Naive thymus-derived CD8-positive, alpha-beta T cell (primary cell): ENCODE results near the gene CHST14. TPM values are rescaled to one million over a fixed set of nuclear protein-coding genes. Genes with fewer than 3 reads are reported as not detected.

Experiments
- ATAC-seq, 2 donors: fragments of 150-1000 bp; cut with Tn5 transposase in 1 of 2; sonication (Bioruptor Pico), chemical (Tn5 transposase) in 1 of 2; 1 replicate in 1 of 2; 2 replicates in 1 of 2; pipeline ENCODE4 v1.10.0; 2021; ENCODE audit warnings: mild to moderate bottlenecking in 2 of 2, moderate library complexity in 2 of 2
- POLR2A ChIA-PET: fragments of 350-600 bp; sonication (Branson Sonifier 250); formaldehyde crosslinking; loops from one replicate; lab custom pipeline; 2021; ENCODE audit warnings: antibody characterized with exemption; lab: Charles Lee
- DNase-seq, 10 donors: peaks; one replicate each; pipeline versions ENCODE4 v3.0.0 to v3.0.0-alpha.2; 2020 to 2022
- H3K27ac Mint-ChIP-seq, 10 donors: one replicate each; pipeline ENCODE4 v1.8.0; 2020 to 2022; ENCODE audit warnings: mild to moderate bottlenecking in 10 of 10, mixed read lengths in 10 of 10, moderate library complexity in 4 of 10, inconsistent platforms in 1 of 10
- H3K27me3 Mint-ChIP-seq, 5 donors: one replicate each; pipeline ENCODE4 v1.8.0; 2021 to 2022; ENCODE audit warnings: mixed read lengths in 5 of 5
- H3K36me3 Mint-ChIP-seq, 3 donors: one replicate each; pipeline ENCODE4 v1.8.0; 2020 to 2022; ENCODE audit warnings: mixed read lengths in 3 of 3, mild to moderate bottlenecking in 2 of 3, inconsistent platforms in 1 of 3
- H3K4me1 Mint-ChIP-seq, 4 donors: one replicate each; pipeline ENCODE4 v1.8.0; 2021 to 2022; ENCODE audit warnings: mixed read lengths in 4 of 4
- H3K4me3 Mint-ChIP-seq, 10 donors: one replicate each; pipeline ENCODE4 v1.8.0; 2020 to 2022; ENCODE audit warnings: mild to moderate bottlenecking in 10 of 10, mixed read lengths in 10 of 10, moderate library complexity in 6 of 10, inconsistent platforms in 1 of 10
- H3K9me3 Mint-ChIP-seq, 9 donors: one replicate each; pipeline ENCODE4 v1.8.0; 2020 to 2022; ENCODE audit warnings: mixed read lengths in 9 of 9, mild to moderate bottlenecking in 3 of 9, inconsistent platforms in 1 of 9, moderate library complexity in 1 of 9
- polyA plus RNA-seq, 3 donors: library from polyadenylated mRNA; unstranded; fragments of 300-500 nt; fragmentation: Illumina TruSeq; gene quantifications; one replicate each; pipeline ENCODE4 v1.2.3, GENCODE V29; 2021
- total RNA-seq, 8 experiments: library from RNA in 2 of 8; stranded (reverse) in 2 of 8; gene quantifications; one replicate each; pipeline ENCODE4 v1.2.3 and lab custom pipeline; 2021 to 2026

The CHST14 gene
- total and polyA plus RNA-seq, 5 experiments from 2014 or later = 0.74 to 9.8 (median 1.2) TPM

DNA sequence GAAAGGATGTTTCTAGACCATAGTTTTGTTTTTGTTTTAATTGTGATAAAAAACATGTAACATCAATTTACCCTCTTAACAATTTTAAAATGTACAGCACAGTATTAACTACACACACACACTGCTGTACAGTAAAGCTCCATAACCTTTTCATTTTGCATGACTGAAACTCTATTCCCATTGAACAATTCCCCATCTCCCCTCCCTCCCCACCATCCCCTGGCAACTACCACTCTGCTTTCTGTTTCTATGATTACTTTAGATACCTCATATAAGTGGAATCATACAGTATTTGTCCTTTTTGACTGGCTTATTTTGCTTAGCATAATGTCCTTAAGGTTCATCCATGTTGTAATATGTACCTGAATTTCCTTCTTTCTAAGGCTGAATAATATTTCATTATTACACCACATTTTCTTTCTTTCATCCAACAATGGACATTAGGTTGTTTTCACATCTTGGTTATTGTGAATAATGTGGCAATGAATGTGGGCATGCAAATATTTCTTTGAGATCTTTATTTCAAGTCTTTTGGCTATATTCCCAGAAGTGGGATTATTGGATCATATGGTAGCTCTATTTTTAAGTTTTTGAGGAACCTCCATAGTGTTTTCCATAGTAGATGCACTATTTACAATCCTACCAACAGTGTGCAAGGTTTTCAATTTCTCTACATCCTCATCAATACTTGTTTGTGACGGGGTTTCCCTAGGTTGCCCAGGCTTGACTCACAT, 10.7 kb downstream of the CHST14 start:
- no peak overlapping the region for H3K27ac Mint-ChIP-seq
- DNase-seq (no peak), ATAC-seq (no peak)
- POLR2A ChIA-PET = no interaction called here
- peaks cover 0 to 2% (median 0%) of the 10 kb centered on the region in 4 donors for H3K4me1 Mint-ChIP-seq
- H3K36me3 Mint-ChIP-seq = no peaks in the 10 kb centered on the region
- no peaks in the 10 kb centered on the region for H3K9me3 Mint-ChIP-seq
- H3K27me3 Mint-ChIP-seq = peaks cover 3 to 7% (median 5%) of the 10 kb centered on the region in 5 donors
- H3K4me3 Mint-ChIP-seq = no peak overlapping the region

DNA sequence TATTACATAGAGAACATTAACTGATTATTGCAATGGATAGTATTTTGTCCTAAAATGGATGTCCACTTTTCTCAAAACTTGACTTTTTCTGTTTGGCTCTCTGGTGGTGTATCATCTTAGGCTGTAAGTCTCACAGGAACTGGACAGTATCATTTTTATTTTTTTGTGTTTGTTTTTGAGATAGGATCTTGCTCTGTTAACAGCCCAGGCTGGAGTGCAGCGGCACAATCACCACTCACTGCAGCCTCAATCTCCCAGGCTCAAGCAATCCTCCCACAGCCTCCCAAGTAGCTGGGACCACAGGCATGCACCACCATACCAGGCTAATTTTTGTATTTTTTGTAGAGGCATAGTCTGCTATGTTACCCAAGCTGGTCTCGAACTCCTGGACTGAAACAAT, 13.1 kb downstream of the CHST14 start:
- Mint-ChIP-seq H3K27ac (no peak overlapping the region), H3K27me3 (peaks cover 4 to 7% (median 5%) of the 10 kb centered on the region in 5 donors), H3K9me3 (no peaks in the 10 kb centered on the region), H3K4me3 (no peak overlapping the region), H3K36me3 (no peaks in the 10 kb centered on the region), H3K4me1 (no peaks in the 10 kb centered on the region)
- DNase-seq = no peak
- ATAC-seq = no peak
- POLR2A ChIA-PET = no interaction called here

DNA sequence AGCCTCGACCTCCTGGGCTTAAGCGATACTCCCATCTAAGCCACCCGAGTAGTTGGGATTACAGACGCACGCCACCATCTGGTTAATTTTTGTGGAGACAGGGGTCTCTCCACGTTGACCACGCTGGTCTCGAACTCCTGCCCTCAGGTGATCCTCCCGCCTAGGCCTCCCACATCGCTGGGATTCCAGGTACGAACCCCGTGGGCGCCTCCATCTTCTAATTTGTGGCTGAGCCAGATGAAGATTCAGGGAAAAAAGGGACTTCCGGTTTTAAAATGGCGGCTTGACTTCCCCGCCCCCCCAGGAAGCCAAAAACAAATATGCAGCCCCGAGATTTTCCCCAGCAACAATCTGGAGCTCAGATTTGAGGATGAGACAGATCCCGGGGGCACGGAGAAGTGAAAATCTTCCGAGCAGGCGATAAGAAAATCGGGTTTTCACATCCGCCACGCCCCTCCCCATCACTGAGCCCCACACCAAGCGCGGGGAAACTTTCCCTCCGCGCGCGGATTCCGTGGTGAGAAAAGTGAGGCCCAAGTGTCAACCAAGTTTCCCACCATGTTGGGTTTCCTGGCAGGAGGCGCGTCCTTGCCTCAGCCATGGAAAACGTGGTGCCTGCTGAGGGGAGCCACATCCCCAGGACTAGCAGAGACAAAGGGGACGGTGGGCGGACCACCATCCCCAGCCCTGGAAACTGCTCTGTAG, 15.4 kb downstream of the CHST14 start:
- ATAC-seq (no peak), DNase-seq (no peak)
- Mint-ChIP-seq H3K9me3 (no peaks in the 10 kb centered on the region), H3K36me3 (no peaks in the 10 kb centered on the region), H3K27me3 (peaks cover 0 to 7% (median 2%) of the 10 kb centered on the region in 5 donors), H3K4me1 (no peaks in the 10 kb centered on the region), H3K27ac (peak overlapping the region in 2 of 10 donors; percentile 35 to 81), H3K4me3 (peak overlapping the region in 3 of 10 donors; percentile 30 to 78 (median 41))
- POLR2A ChIA-PET = interaction anchor here (0.7 kb wide), 1 partner anchor 808 kb away, joined by 4 read pairs; no protein-coding TSS in a partner anchor

DNA sequence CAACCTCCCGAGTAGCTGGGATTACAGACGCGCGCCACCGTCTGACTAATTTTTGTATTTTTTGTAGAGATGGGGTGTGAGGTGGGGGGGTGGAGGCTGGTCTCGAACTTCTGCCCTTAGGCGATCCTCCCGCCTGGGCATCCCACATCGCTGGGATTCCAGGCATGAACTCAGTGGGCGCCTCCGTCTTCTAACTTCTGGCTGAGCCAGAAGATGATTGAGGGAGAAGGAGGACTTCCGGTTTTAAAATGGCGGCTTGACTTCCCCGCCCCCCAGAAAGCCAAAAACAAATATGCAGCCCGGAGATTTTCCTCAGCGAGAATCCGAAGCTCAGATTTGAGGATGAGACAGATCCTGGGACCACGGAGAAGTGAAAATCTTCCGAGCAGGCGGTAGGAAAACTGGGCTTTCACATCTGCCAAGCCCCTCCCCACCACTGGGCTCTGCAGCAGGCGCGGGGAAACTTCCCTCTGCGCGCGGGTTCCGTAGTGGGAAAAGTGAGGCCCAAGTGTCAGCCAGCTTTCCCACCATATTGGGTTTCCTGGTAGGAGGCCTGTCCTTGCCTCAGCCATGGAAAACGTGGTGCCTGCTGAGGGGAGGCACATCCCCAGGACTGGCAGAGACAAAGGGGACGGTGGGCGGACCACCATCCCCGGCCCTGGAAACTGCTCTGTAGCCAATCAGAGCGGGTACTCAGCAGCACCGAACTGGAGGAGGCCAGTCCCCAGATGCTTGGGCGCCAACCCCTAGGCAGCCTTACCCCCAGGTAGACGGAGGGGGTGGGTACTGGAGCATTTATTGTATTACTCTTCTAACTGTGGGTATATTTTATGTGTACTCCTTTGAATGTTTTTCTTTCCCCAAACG, 17.3 kb downstream of the CHST14 start:
- H3K36me3 Mint-ChIP-seq = no peaks in the 10 kb centered on the region
- no peak overlapping the region for H3K4me3 Mint-ChIP-seq
- POLR2A ChIA-PET = interaction anchor here (0.7 kb wide), 1 partner anchor 1719 kb away, joined by 3 read pairs; no protein-coding TSS in a partner anchor
- H3K4me1 Mint-ChIP-seq = peaks cover 0 to 5% (median 3%) of the 10 kb centered on the region in 4 donors
- DNase-seq (no peak), ATAC-seq (no peak)
- no peaks in the 10 kb centered on the region for H3K9me3 Mint-ChIP-seq
- no peak overlapping the region for H3K27ac Mint-ChIP-seq
- peaks cover 0 to 7% (median 2%) of the 10 kb centered on the region in 5 donors for H3K27me3 Mint-ChIP-seq

DNA sequence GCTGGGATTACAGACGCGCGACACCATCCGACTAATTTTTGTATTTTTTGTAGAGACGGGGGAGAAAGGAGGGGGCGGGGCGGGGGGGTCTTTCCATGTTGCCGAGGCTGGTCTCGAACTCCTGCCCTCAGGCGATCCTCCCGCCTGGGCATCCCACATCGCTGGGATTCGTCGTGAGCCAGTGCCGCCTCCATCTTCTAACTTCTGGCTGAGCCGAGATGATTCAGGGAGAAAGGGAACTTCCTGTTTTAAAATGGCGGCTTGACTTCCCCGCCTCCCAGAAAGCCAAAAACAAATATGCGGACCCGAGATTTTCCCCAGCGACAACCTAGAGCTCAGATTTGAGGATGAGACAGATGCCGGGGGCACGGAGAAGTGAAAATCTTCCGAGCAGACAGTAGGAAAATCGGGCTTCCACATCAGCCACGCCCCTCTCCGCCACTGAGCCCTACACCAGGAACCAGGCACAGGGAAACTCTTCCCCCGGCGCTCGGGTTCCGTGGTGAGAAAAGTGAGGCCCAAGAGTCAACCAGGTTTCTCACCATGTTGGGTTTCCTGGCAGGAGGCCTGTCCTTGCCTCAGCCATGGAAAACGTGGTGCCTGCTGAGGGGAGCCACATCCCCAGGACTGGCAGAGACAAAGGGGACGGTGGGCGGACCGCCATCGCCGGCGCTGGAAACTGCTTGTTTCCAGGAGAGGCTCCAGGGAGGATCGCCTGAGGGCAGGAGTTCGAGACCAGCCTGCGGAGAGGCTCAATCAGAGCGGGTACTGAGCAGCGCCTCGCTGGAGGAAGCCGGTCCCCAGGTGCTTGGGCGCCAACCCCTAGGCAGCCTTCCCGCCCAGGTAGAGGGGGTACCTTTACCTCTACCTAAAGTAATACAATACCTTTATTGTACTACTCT, 18.7 kb downstream of the CHST14 start:
- Mint-ChIP-seq H3K4me1 (peaks cover 5 to 17% (median 15%) of the 10 kb centered on the region in 4 donors), H3K27ac (no peak overlapping the region), H3K9me3 (no peaks in the 10 kb centered on the region), H3K27me3 (peaks cover 0 to 7% (median 2%) of the 10 kb centered on the region in 5 donors), H3K36me3 (no peaks in the 10 kb centered on the region), H3K4me3 (no peak overlapping the region)
- DNase-seq = no peak
- POLR2A ChIA-PET = no interaction called here
- no peak for ATAC-seq

GRCh38 chr15:40493089-40493840, 22.5 kb downstream of the CHST14 start:
- DNase-seq (peak in 1 of 10 donors; percentile 8), ATAC-seq (peak; percentile 58 to 59)
- POLR2A ChIA-PET = no interaction called here
- H3K4me1 Mint-ChIP-seq = peaks cover 8 to 17% (median 15%) of the 10 kb centered on the region in 4 donors
- peaks cover 0 to 1% (median 0%) of the 10 kb centered on the region in 9 donors for H3K9me3 Mint-ChIP-seq
- peaks cover 0 to 6% (median 0%) of the 10 kb centered on the region in 5 donors for H3K27me3 Mint-ChIP-seq
- H3K36me3 Mint-ChIP-seq = no peaks in the 10 kb centered on the region
- peak overlapping the region in 3 of 10 donors; percentile 5 to 57 (median 11) for H3K27ac Mint-ChIP-seq
- peak overlapping the region in 2 of 10 donors; percentile 24 to 46 for H3K4me3 Mint-ChIP-seq

- Mint-ChIP-seq H3K9me3 (peaks cover 0 to 1% (median 0%) of the 10 kb centered on the region in 9 donors), H3K36me3 (no peaks in the 10 kb centered on the region), H3K4me1 (peaks cover 8 to 17% (median 15%) of the 10 kb centered on the region in 4 donors), H3K27me3 (peaks cover 0 to 6% (median 4%) of the 10 kb centered on the region in 5 donors), H3K27ac (peak overlapping the region in 1 of 10 donors; percentile 57), H3K4me3 (no peak overlapping the region)
- DNase-seq (no peak), ATAC-seq (no peak)
- POLR2A ChIA-PET = no interaction called here
Observed at GRCh38 chr15:40495516-40495915, 24.7 kb downstream of the CHST14 start.

- no peak for DNase-seq
- no peak overlapping the region for H3K4me3 Mint-ChIP-seq
- H3K27me3 Mint-ChIP-seq = peaks cover 0 to 13% (median 11%) of the 10 kb centered on the region in 5 donors
- POLR2A ChIA-PET = no interaction called here
- H3K4me1 Mint-ChIP-seq = peaks cover 6 to 9% (median 8%) of the 10 kb centered on the region in 4 donors
- H3K9me3 Mint-ChIP-seq = peaks cover 0 to 1% (median 0%) of the 10 kb centered on the region in 9 donors
- H3K27ac Mint-ChIP-seq = no peak overlapping the region
- H3K36me3 Mint-ChIP-seq = no peaks in the 10 kb centered on the region
- no peak for ATAC-seq
Observed at GRCh38 chr15:40498418-40498817, 27.6 kb downstream of the CHST14 start.

DNA sequence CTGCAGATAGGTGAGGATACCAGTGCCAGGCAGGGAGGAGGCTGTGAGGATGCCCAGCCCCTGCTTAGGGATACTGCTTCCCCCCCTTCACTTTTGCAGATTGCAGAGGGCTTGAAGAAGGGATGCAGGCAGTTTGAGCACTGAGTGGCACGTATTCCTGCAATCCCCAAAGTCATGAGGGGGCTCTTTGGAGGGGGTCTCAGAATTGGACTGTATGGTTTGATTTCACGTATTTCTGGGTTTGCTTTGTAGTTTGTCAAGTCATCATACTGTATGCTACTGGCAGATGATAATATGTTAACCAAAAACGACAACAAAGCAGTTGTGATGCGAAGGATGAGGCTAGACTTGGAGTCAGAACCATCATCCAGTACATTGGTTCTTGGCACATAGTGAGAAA, 28.1 kb downstream of the CHST14 start:
- H3K27ac Mint-ChIP-seq = no peak overlapping the region
- DNase-seq = no peak
- no peak for ATAC-seq

GRCh38 chr15:40499931-40500330, 29.1 kb downstream of the CHST14 start:
- no peak overlapping the region for H3K4me3 Mint-ChIP-seq
- peaks cover 0 to 2% (median 0%) of the 10 kb centered on the region in 4 donors for H3K4me1 Mint-ChIP-seq
- no peaks in the 10 kb centered on the region for H3K36me3 Mint-ChIP-seq
- peaks cover 6 to 25% (median 14%) of the 10 kb centered on the region in 5 donors for H3K27me3 Mint-ChIP-seq
- no peak for ATAC-seq
- no peak for DNase-seq
- POLR2A ChIA-PET = no interaction called here
- no peak overlapping the region for H3K27ac Mint-ChIP-seq
- peaks cover 0 to under 1% (median 0%) of the 10 kb centered on the region in 9 donors for H3K9me3 Mint-ChIP-seq

More for the DNA sequence above, 28.1 kb downstream of the CHST14 start:
- Mint-ChIP-seq H3K9me3 (peaks cover 0 to 1% (median 0%) of the 10 kb centered on the region in 9 donors), H3K4me3 (no peak overlapping the region), H3K4me1 (peaks cover 4 to 5% (median 4%) of the 10 kb centered on the region in 4 donors), H3K36me3 (no peaks in the 10 kb centered on the region), H3K27me3 (peaks cover 4 to 17% (median 12%) of the 10 kb centered on the region in 5 donors)
- POLR2A ChIA-PET = no interaction called here
